IMR-90 (cell line): ENCODE data around the gene TRAPPC2L. TPM values are rescaled to one million over a fixed set of nuclear protein-coding genes. Genes with fewer than 3 reads are reported as not detected.

Experiments used
- ATAC-seq: fragments of 200-7000 bp; cut with Tn5 transposase; 2 replicates; pipeline ENCODE4 v1.9.1; 2020; ENCODE audit warnings: low read depth, mild to moderate bottlenecking, moderate library complexity
- Bru-seq: library from RNA; stranded (reverse); fragments of 400-500 nt; gene quantifications from one replicate; lab custom pipeline; 2021; lab: Mats Ljungman, UMichigan
- BruChase-seq, 2 experiments: library from RNA; stranded (reverse); fragments of 400-500 nt; gene quantifications; one replicate each; lab custom pipeline; 2021; lab: Mats Ljungman, UMichigan
- BruUV-seq: library from RNA; stranded (reverse); fragments of 400-500 nt; replicated peaks from 2 replicates; lab custom pipeline; 2021; lab: Mats Ljungman, UMichigan
- CTCF ChIA-PET: fragments of 300-600 bp; formaldehyde crosslinking; extraction: SDS; loops from one replicate; lab custom pipeline; 2021; ENCODE audit warnings: antibody characterized with exemption; lab: Yijun Ruan, JAX
- POLR2A ChIA-PET: fragments of 300-600 bp; sonication (Branson Sonifier 250); formaldehyde crosslinking; loops from one replicate; lab custom pipeline; 2022; ENCODE audit warnings: antibody characterized with exemption; ENCODE audit not compliant: unreplicated experiment; lab: Charles Lee
- DNase-seq: peaks from one replicate; pipeline ENCODE4 v3.0.0; 2013
- H2AFZ ChIP-seq: replicated peaks from 2 replicates; pipeline ENCODE3; 2013; ENCODE audit warnings: low read length, mild to moderate bottlenecking; ENCODE audit not compliant: poor library complexity
- H2AK5ac ChIP-seq: 2 replicates; pipeline ENCODE4 v1.6.1; 2013; ENCODE audit warnings: low read depth, low read length, inconsistent platforms
- H2AK9ac ChIP-seq: replicated peaks from 2 replicates; pipeline ENCODE3; 2013; ENCODE audit warnings: mild to moderate bottlenecking, low read depth, low read length, moderate library complexity; ENCODE audit not compliant: poor library complexity
- H2BK120ac ChIP-seq: 2 replicates; pipeline ENCODE4 v1.6.1; 2013; ENCODE audit warnings: low read depth, low read length, inconsistent platforms
- H2BK15ac ChIP-seq: 3 replicates; pipeline ENCODE4 v1.6.1; 2013; ENCODE audit warnings: low read depth, low read length, inconsistent platforms
- H2BK20ac ChIP-seq: 2 replicates; pipeline ENCODE4 v1.6.1; 2013; ENCODE audit warnings: low read depth, mild to moderate bottlenecking, inconsistent platforms, low read length, moderate library complexity
- H2BK5ac ChIP-seq: 2 replicates; pipeline ENCODE4 v1.6.1; 2013; ENCODE audit warnings: mild to moderate bottlenecking, low read depth, low read length, inconsistent platforms; ENCODE audit not compliant: poor library complexity, severe bottlenecking
- H3K14ac ChIP-seq: replicated peaks from 2 replicates; pipeline ENCODE4 v1.6.1; 2013; ENCODE audit warnings: low read depth, low read length, inconsistent platforms
- H3K18ac ChIP-seq: 2 replicates; pipeline ENCODE4 v1.6.1; 2013; ENCODE audit warnings: low read depth, low read length, control low read depth
- H3K23ac ChIP-seq: 2 replicates; pipeline ENCODE4 v1.6.1; 2013; ENCODE audit warnings: low read depth, low read length, inconsistent platforms
- H3K27ac ChIP-seq: 2 replicates; pipeline ENCODE4 v1.5.1; 2013; ENCODE audit warnings: mild to moderate bottlenecking, control low read depth, low read length; ENCODE audit not compliant: insufficient read depth
- H3K27me3 ChIP-seq: 2 replicates; pipeline ENCODE4 v1.6.1; 2013; ENCODE audit warnings: low read length; ENCODE audit not compliant: control insufficient read depth, insufficient read depth
- H3K36me3 ChIP-seq: 2 replicates; pipeline ENCODE4 v1.6.1; 2013; ENCODE audit warnings: low read length, mixed read lengths; ENCODE audit not compliant: control insufficient read depth, insufficient read depth
- H3K4ac ChIP-seq: 2 replicates; pipeline ENCODE4 v1.6.1; 2013; ENCODE audit warnings: low read depth, low read length, inconsistent platforms
- H3K4me1 ChIP-seq: 2 replicates; pipeline ENCODE4 v1.6.1; 2013; ENCODE audit warnings: low read length, mixed read lengths; ENCODE audit not compliant: control insufficient read depth, insufficient read depth
- H3K4me2 ChIP-seq: 2 replicates; pipeline ENCODE4 v1.6.1; 2013; ENCODE audit warnings: low read depth, mild to moderate bottlenecking, control low read depth, low read length, moderate library complexity
- H3K4me3 ChIP-seq: 2 replicates; pipeline ENCODE4 v1.5.1; 2013; ENCODE audit warnings: low read depth, mild to moderate bottlenecking, control low read depth, low read length, moderate library complexity; ENCODE audit not compliant: insufficient read depth
- H3K56ac ChIP-seq: 2 replicates; pipeline ENCODE4 v1.6.1; 2013; ENCODE audit warnings: low read length, inconsistent platforms; ENCODE audit not compliant: insufficient read depth; ENCODE audit errors: extremely low read depth
- H3K79me1 ChIP-seq, 2 experiments: 2 replicates each; pipeline ENCODE4 v1.6.1; 2013; ENCODE audit warnings: low read length in 2 of 2, inconsistent platforms in 1 of 2, low read depth in 1 of 2
- H3K9ac ChIP-seq: 2 replicates; pipeline ENCODE4 v1.6.1; 2013; ENCODE audit warnings: low read depth, low read length, control low read depth
- H3K9me1 ChIP-seq: 2 replicates; pipeline ENCODE4 v1.6.1; 2013; ENCODE audit warnings: low read length, inconsistent platforms; ENCODE audit not compliant: insufficient read depth
- H3K9me3 ChIP-seq: 2 replicates; pipeline ENCODE4 v1.6.1; 2013; ENCODE audit warnings: low read length; ENCODE audit not compliant: control insufficient read depth, insufficient read depth
- H4K20me1 ChIP-seq: 2 replicates; pipeline ENCODE4 v1.6.1; 2013; ENCODE audit warnings: low read length, inconsistent platforms; ENCODE audit not compliant: insufficient read depth
- H4K5ac ChIP-seq: 2 replicates; pipeline ENCODE4 v1.6.1; 2013; ENCODE audit warnings: mild to moderate bottlenecking, low read depth, low read length, control low read depth
- H4K8ac ChIP-seq, 2 experiments: 2 replicates each; pipeline ENCODE4 v1.6.1; 2013; ENCODE audit warnings: low read depth in 2 of 2, low read length in 2 of 2, control low read depth in 1 of 2, inconsistent platforms in 1 of 2
- H4K91ac ChIP-seq: 2 replicates; pipeline ENCODE4 v1.6.1; 2013; ENCODE audit warnings: low read depth, low read length, inconsistent platforms; ENCODE audit not compliant: insufficient read depth
- BHLHE40 ChIP-seq: fragments of 150-350 bp; IDR thresholded peaks from 2 replicates; pipeline ENCODE4 v1.6.1; 2016; ENCODE audit warnings: mild to moderate bottlenecking, low read depth, low read length
- CEBPB ChIP-seq: IDR thresholded peaks from 2 replicates; pipeline ENCODE4 v1.6.1; 2012; ENCODE audit warnings: low read depth, low read length, improper control_type of control experiment
- CTCF ChIP-seq: conservative IDR thresholded peaks from 2 replicates; pipeline ENCODE4 v1.5.1; 2012; ENCODE audit warnings: mild to moderate bottlenecking, low read depth, low read length, improper control_type of control experiment
- MAFK ChIP-seq: IDR thresholded peaks from 2 replicates; pipeline ENCODE4 v1.6.1; 2012; ENCODE audit warnings: low read depth, low read length, improper control_type of control experiment
- MAZ ChIP-seq: IDR thresholded peaks from 2 replicates; pipeline ENCODE4 v1.6.1; 2012; ENCODE audit warnings: low read depth, mild to moderate bottlenecking, low read length, improper control_type of control experiment, moderate library complexity, borderline replicate concordance
- MXI1 ChIP-seq: IDR thresholded peaks from 2 replicates; pipeline ENCODE4 v1.6.1; 2012; ENCODE audit warnings: low read depth, mild to moderate bottlenecking, low read length, moderate library complexity, borderline replicate concordance
- NFE2L2 ChIP-seq: fragments of 150-350 bp; IDR thresholded peaks from 2 replicates; pipeline ENCODE4 v1.6.1; 2016; ENCODE audit warnings: low read depth, mild to moderate bottlenecking, low read length
- POLR2A ChIP-seq: IDR thresholded peaks from 2 replicates; pipeline ENCODE4 v1.6.1; 2012; ENCODE audit warnings: mild to moderate bottlenecking, low read depth, low read length
- RAD21 ChIP-seq: IDR thresholded peaks from 2 replicates; pipeline ENCODE4 v1.6.1; 2012; ENCODE audit warnings: low read length, improper control_type of control experiment
- RCOR1 ChIP-seq: IDR thresholded peaks from 2 replicates; pipeline ENCODE4 v1.6.1; 2012; ENCODE audit warnings: mild to moderate bottlenecking, low read length, improper control_type of control experiment; ENCODE audit not compliant: insufficient replicate concordance
- SMC3 ChIP-seq: fragments of 150-350 bp; IDR thresholded peaks from 2 replicates; pipeline ENCODE4 v1.6.1; 2016; ENCODE audit warnings: low read depth, mild to moderate bottlenecking, antibody characterized with exemption, low read length, moderate library complexity
- USF2 ChIP-seq: fragments of 150-350 bp; IDR thresholded peaks from 2 replicates; pipeline ENCODE4 v1.6.1; 2017; ENCODE audit warnings: mild to moderate bottlenecking, antibody characterized with exemption, low read length, low read depth
- WGBS, 2 experiments: methylation state at CpG; one replicate each; pipeline versions ENCODE4 v1.1.5 to v1.1.7; 2013; ENCODE audit warnings: missing lambda C conversion rate in 2 of 2; ENCODE audit not compliant: insufficient read length in 1 of 2; ENCODE audit errors: extremely low coverage in 2 of 2; 5-methylcytosine and 5-hydroxymethylcytosine counted together
- dilution Hi-C: fragments of 300-500 bp; cut with HindIII; formaldehyde crosslinking; loops from one replicate; pipeline ENCODE4 v1.14.3; 2018; ENCODE audit warnings: low sequenced_read_pairs; ENCODE audit not compliant: unreplicated experiment
- in situ Hi-C: fragments of 300-500 bp; cut with MboI; formaldehyde crosslinking; loops from 3 replicates; pipeline ENCODE4 v1.14.3; 2019; ENCODE audit warnings: low sequenced_read_pairs, inconsistent platforms, mixed read lengths
- intact Hi-C: fragments of 100-400 bp; cut with micrococcal nuclease; formaldehyde crosslinking; loops from 2 replicates; pipeline ENCODE4 v1.10.0; 2022
- long read RNA-seq: library from polyadenylated mRNA; unstranded; transcript quantifications from one replicate; pipeline ENCODE4 v2.0.0, GENCODE V29; 2021; ENCODE audit not compliant: unreplicated experiment
- polyA plus RNA-seq, 3 experiments: library from polyadenylated mRNA; depleted of rRNA; stranded (reverse); fragments of >200 nt; gene quantifications; 2 replicates each; pipeline ENCODE4 v1.2.3, GENCODE V29; 2012; ENCODE audit warnings: low replicate concordance in 1 of 3
- total RNA-seq: library from RNA; depleted of rRNA; stranded (reverse); fragments of >200 nt; gene quantifications from 2 replicates; pipeline ENCODE4 v1.2.3, GENCODE V29; 2012; rRNA removed

The TRAPPC2L gene
- total RNA-seq, result 84.2 and 102 TPM in 2 replicates
- 109 and 112 TPM in 2 replicates for polyA plus RNA-seq (2012; rRNA removed)
- 69.3 and 87.7 TPM in 2 replicates for polyA plus RNA-seq (2012; cell fraction: cytosol; rRNA removed)
- polyA plus RNA-seq (2012; cell fraction: nucleus; rRNA removed; ENCODE audit: low replicate concordance), result 45.7 and 54.3 TPM in 2 replicates
- percentile 48 among the genes with signal in this experiment for Bru-seq, nascent RNA
- percentile 46 among the genes with signal in this experiment for BruChase-seq, experiment 1, labeled RNA remaining after a 6-hour chase
- percentile 44 among the genes with signal in this experiment for BruChase-seq, experiment 2, labeled RNA remaining after a 2-hour chase
- long read RNA-seq, transcript TRAPPC2L-201 (5 exons, 2,215 nt), result major isoform, 10 of 58 reads
- long read RNA-seq, partial matches to known transcripts, result 0 of 58 reads
- long read RNA-seq, other reads (novel, unspliced or antisense), result 43 of 58 reads

- H2BK15ac ChIP-seq, result no peak within 1 kb of the TSS
- dilution Hi-C loops, result no loop called here
- no peak within 1 kb of the TSS for H2BK20ac ChIP-seq
- H2BK5ac ChIP-seq, result peak within 1 kb of the TSS; percentile 91
- peak within 1 kb of the TSS; percentile 61 for H3K23ac ChIP-seq
- H3K9me3 ChIP-seq, result no peaks in the 10 kb centered on the region
- peaks cover 18% of the 10 kb centered on the region for H4K20me1 ChIP-seq
- H3K27ac ChIP-seq, result peak within 1 kb of the TSS; percentile 86
- ATAC-seq, result peak; percentile 98
- peak within 1 kb of the TSS; percentile 86 for H3K4ac ChIP-seq
- ChIA-PET CTCF (interaction anchor here (1.1 to 2.0 kb wide), 8 partner anchors 12 to 120 kb away, joined by 3 to 7 read pairs (median 5); partner anchors contain the start of gene APRT), POLR2A (interaction anchor here (0.8 kb wide), 1 partner anchor 11 kb away, joined by 3 read pairs; no protein-coding TSS in a partner anchor)
- in situ Hi-C loops, result no loop called here
- no peak within 1 kb of the TSS for H2BK120ac ChIP-seq
- no peaks in the 10 kb centered on the region for H3K27me3 ChIP-seq
- peak; percentile 91 for DNase-seq
- H4K8ac ChIP-seq, result peak within 1 kb of the TSS; percentile 78 to 97; a peak in 3 of 4 replicates
- H3K4me3 ChIP-seq, result peak within 1 kb of the TSS; percentile 97
- peaks cover 9 to 38% of the 10 kb centered on the region in 2 experiments for H3K79me1 ChIP-seq
- peaks cover 24% of the 10 kb centered on the region for H3K36me3 ChIP-seq
- H2AK9ac ChIP-seq, result peak within 1 kb of the TSS; percentile 98
- BruUV-seq, result no TSS peak
- peak within 1 kb of the TSS; percentile 91 for H3K14ac ChIP-seq
- H4K91ac ChIP-seq, result peak within 1 kb of the TSS; percentile 73
- intact Hi-C loops, result loop anchor here (1.0 to 5.0 kb wide), 4 partner anchors 41 to 360 kb away; partner anchors contain the start of gene ZNF778
- H2AFZ ChIP-seq, result peak within 1 kb of the TSS; percentile 96
- 0% methylated on average over 31 of the region's 87 CpGs; no CpG with 5 or more reads in 1 of the 2 experiments for WGBS, 2 experiments
- H4K5ac ChIP-seq, result peak within 1 kb of the TSS; percentile 65
- H3K4me1 ChIP-seq, result peaks cover 9% of the 10 kb centered on the region
- peak within 1 kb of the TSS; percentile 90 for H3K9ac ChIP-seq
- 0 out of 2 replicates have a peak within 1 kb of the TSS, but pooled peaks have one; percentile 45 for H3K56ac ChIP-seq
- peak within 1 kb of the TSS; percentile 95 for H3K4me2 ChIP-seq
- no peak within 1 kb of the TSS for H3K18ac ChIP-seq
- 0 out of 2 replicates have a peak, but pooled peaks cover 4% of the 10 kb centered on the region for H3K9me1 ChIP-seq
- peak within 1 kb of the TSS; percentile 82 for H2AK5ac ChIP-seq
- TF ChIP-seq CTCF (no peak), POLR2A (peak; percentile 80), SMC3 (no peak), RAD21 (no peak), BHLHE40 (peak; percentile 82), MAZ (peak; percentile 88; the same call in 1 of the 2 replicates), USF2 (peak; percentile 100), CEBPB (no peak), NFE2L2 (no peak), RCOR1 (no peak), MXI1 (peak; percentile 21; the same call in 1 of the 2 replicates), MAFK (no peak)
These were observed at the start of gene TRAPPC2L, which contains the start of gene GALNS for GRCh38 chr16:88856828-88857727. Gene TRAPPC2L (plus strand): TSS chr16:88857127. CDS start chr16:88857151, 24 bp downstream. Gene GALNS (minus strand): TSS chr16:88856947. CDS start chr16:88856877, 70 bp downstream.
